Activated T-cell treated with anti-CD3 and anti-CD28 coated beads, Interleukin-2, amount 50 U/mL, for 24 hours (primary cell): ENCODE data around the gene TGIF2.
A peak's percentile ranks its signal among the peaks of the same experiment; 100 is the strongest.

Experiments
- DNase-seq: peaks from one replicate; pipeline ENCODE4 v3.0.0-alpha.2; 2020
- H3K27ac Mint-ChIP-seq: 2 replicates; pipeline ENCODE4 v1.8.0; 2020; ENCODE audit warnings: mild to moderate bottlenecking, mixed read lengths
- H3K27me3 Mint-ChIP-seq: 2 replicates; pipeline ENCODE4 v1.8.0; 2020; ENCODE audit warnings: mixed read lengths
- H3K36me3 Mint-ChIP-seq: 2 replicates; pipeline ENCODE4 v1.8.0; 2020; ENCODE audit warnings: low read depth, mixed read lengths
- H3K4me1 Mint-ChIP-seq: 2 replicates; pipeline ENCODE4 v1.8.0; 2020; ENCODE audit warnings: low read depth, mixed read lengths
- H3K4me3 Mint-ChIP-seq: 2 replicates; pipeline ENCODE4 v1.8.0; 2020; ENCODE audit warnings: mild to moderate bottlenecking, moderate library complexity, mixed read lengths
- H3K9me3 Mint-ChIP-seq: 2 replicates; pipeline ENCODE4 v1.8.0; 2020; ENCODE audit warnings: mixed read lengths

The TGIF2 gene

DNA sequence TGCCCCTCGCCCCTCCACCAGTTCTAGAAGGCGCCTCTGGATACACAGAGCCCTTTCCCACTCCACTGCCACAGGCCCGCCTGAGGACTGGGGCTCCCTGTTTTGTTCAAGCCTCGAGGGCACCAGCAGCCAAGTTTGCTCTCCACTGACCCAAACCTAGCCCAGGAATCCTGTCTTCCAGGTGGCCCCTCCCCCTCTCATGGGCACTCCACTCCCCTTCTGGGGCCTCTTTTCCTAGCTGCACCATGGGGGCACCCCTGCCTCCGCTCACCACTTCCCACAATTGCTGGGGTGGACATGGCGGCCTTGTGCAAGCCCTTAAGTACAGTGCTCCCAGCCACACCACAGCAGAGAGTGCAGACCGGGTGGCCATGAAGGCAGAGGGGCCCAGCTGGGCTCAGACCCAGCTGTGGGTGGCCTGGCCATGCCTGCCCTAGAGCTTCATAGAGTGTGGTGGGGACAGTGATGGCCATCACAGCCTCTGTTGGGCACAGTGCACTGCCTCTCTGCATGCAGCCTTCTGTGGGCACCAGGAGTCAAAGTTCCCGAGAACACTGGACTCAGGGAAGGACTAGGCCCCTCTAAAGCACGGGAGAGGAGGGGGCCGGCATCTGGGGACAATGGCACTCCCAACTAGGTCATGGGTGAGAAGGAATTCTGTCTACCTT, 30.7 kb upstream of the TGIF2 start:
- Mint-ChIP-seq H3K4me1 (peaks cover 1% of the 10 kb centered on the region), H3K4me3 (no peak overlapping the region)

DNA sequence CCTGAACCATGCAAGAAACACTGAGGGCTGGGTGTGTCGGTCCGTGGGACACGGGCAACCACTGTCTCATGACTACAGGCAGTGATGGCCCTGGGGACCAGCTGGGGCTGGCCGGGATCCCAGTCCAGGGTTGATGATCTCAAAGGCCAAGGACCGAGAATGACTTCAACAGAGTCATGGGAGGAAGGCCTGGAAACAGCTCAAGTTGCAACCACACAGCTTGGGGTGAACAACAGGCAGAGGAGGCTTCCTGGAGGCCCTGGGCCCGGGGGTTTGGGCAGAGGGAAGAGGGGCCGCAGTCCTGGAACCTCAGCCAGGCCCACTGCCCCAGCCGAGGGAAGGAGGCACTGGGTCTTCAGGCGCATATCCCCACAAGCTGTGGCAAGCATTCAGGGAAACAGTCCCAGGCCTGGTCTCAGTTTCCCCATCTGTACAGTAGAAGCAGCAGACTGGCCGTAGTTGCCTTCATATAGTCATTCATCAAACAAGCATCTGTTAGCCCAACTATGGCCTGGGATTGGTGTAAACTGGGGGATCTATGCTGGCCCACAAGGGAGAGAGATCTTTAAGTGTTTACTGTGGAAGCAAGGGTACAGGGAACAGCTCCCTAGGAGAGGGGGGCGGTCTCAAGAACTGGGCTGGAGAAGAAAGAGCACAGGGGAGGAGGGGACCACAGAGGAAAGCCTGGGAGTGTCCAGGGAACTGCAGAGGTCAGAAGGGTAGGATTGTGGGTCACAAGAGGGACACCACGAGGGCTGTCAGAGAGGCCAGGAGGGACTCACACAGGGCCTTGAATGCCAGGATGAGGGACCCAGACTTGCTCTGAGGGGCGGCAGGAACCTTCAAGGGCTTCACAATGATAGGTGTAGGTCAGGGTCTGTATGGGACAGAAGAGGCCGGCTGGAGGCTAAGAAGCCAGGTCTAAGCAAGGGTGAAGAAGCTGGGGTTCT, 29.9 kb upstream of the TGIF2 start:
- no peak for DNase-seq
- no peaks in the 10 kb centered on the region for H3K36me3 Mint-ChIP-seq
- H3K27ac Mint-ChIP-seq: no peak overlapping the region
- H3K9me3 Mint-ChIP-seq: no peaks in the 10 kb centered on the region
- H3K4me1 Mint-ChIP-seq: peaks cover 1% of the 10 kb centered on the region
- H3K4me3 Mint-ChIP-seq: no peak overlapping the region
- H3K27me3 Mint-ChIP-seq: peaks cover 4% of the 10 kb centered on the region

More for the DNA sequence above, 30.7 kb upstream of the TGIF2 start:
- H3K27ac Mint-ChIP-seq: no peak overlapping the region
- H3K27me3 Mint-ChIP-seq: peaks cover 4% of the 10 kb centered on the region
- no peak for DNase-seq
- H3K9me3 Mint-ChIP-seq: no peaks in the 10 kb centered on the region
- no peaks in the 10 kb centered on the region for H3K36me3 Mint-ChIP-seq

DNA sequence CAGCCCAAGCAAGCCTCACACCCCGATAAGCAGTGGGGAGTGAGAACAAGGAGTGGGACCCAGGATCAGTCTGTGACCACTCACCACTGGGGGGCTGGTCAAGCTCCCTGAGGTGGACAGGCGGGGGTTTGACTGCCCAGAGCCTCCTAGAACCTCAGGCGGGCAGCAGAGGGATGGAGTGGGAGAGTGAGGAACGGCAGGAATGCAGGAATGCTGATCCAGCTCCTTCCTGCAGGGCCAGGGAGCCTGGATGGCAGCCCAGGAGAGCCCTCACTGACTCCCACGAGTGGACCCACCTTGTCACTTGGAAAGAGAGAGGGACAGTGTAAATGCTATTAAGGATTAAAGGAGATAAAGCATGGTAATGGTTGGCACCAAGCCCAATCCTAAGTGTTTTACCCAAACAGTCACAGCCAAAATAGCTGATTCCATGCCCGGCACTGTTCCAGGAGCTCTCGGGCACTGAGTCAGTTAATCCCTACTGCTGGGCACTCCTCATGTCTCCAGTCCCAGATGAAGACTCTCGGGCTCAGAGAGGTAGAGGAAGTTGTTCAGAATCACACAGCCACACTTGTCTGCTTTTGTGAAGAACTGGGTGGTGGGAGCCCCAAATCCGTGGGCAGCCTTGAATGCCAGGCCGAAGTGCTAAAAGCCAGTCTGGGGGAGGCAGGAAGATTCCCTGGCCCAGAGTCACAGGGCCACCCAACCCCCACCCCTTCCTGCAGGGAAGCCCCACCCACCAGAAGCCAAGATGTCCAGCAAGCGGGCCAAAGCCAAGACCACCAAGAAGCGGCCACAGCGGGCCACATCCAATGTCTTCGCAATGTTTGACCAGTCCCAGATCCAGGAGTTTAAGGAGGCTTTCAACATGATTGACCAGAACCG, 29.0 kb upstream of the TGIF2 start:
- DNase-seq: no peak
- Mint-ChIP-seq H3K9me3 (no peaks in the 10 kb centered on the region), H3K4me3 (no peak overlapping the region), H3K27ac (no peak overlapping the region), H3K27me3 (peaks cover 4% of the 10 kb centered on the region), H3K36me3 (no peaks in the 10 kb centered on the region), H3K4me1 (peaks cover 1% of the 10 kb centered on the region)

DNA sequence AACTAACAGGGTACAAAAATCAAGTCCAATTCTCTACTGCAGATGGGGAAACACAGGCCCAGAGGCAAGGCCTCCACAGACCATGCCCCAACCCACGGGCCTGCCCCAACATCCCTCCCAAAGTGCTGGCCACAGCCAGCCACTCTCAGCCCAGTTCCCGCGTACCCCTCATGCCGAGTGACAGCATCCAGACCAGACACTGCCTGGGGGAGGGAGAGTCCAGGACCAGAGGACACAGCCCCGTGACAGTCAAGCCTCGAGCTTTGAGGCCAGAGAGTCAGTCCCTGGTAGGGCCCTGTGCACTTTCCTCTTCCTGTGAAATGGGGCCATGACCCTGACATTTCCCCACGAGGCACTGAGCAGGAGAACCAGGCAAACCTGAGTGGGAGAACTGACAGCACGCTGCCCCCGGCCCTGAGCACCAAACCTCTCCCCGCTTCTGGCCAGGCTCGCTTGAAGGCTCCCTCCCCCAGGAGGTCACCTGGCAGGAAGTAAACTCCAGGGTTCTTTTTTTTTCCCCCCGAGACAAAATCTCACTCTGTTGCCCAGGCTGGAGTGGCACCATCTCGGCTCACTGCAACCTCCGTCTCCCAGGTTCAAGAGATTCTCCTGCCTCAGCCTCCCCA, 27.2 kb upstream of the TGIF2 start:
- H3K27ac Mint-ChIP-seq: no peak overlapping the region
- no peaks in the 10 kb centered on the region for H3K36me3 Mint-ChIP-seq
- H3K4me3 Mint-ChIP-seq: no peak overlapping the region
- H3K9me3 Mint-ChIP-seq: no peaks in the 10 kb centered on the region
- no peak for DNase-seq
- H3K4me1 Mint-ChIP-seq: peaks cover 1% of the 10 kb centered on the region
- no peaks in the 10 kb centered on the region for H3K27me3 Mint-ChIP-seq

DNA sequence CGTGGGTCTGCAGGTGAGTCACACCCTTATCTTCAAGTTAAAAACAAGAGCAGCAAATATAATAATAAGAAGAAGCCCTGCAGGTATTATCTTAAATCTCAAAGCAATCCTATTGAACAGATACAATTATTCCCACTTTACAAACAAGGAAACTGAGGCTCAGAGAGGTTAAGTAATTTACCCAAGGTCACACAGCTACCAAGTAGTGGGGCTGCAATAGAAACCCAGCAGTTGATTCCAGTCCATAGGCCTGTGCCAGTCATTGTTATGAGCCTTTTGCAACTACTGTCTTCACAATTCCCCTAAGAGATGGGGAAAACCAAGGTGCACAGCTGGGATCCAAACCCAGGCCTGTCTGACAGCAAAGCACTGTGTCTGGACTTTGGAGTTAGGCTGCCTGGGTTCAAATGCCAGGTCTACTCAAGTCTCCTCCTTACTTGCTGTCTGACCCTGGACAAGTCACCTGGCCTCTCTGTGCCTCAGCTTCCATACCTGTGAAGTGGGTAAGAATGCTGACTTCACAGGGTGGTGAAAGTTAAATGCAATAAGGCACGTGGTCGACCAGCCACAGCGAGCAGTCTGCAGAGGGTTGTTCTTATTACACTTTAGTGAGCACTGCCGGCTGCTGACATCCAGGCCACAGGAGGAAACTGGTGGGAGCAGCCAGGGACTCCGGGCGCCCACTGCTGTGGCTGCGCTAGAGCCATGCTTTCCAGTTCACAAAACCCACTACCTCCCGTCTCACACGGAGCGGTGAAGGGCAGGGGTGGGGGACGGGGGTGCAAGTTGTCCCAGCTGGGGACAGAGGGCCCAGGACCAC, 26.0 kb upstream of the TGIF2 start:
- Mint-ChIP-seq H3K27ac (peak overlapping the region; percentile 26), H3K9me3 (no peaks in the 10 kb centered on the region), H3K36me3 (no peaks in the 10 kb centered on the region), H3K27me3 (no peaks in the 10 kb centered on the region), H3K4me3 (no peak overlapping the region), H3K4me1 (peaks cover 1% of the 10 kb centered on the region)
- DNase-seq: no peak

DNA sequence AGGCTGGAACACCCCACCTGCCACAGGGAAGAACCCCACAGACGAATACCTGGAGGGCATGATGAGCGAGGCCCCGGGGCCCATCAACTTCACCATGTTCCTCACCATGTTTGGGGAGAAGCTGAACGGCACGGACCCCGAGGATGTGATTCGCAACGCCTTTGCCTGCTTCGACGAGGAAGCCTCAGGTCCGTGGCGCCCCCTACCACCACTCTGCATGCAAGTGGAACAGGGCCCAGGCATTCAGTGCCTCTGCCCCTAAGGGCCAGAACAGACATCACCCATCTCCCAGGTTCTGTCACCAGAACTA, 25.4 kb upstream of the TGIF2 start:
- no peak for DNase-seq
- no peak overlapping the region for H3K4me3 Mint-ChIP-seq
- H3K4me1 Mint-ChIP-seq: peaks cover 1% of the 10 kb centered on the region
- no peaks in the 10 kb centered on the region for H3K27me3 Mint-ChIP-seq
- H3K36me3 Mint-ChIP-seq: no peaks in the 10 kb centered on the region
- H3K9me3 Mint-ChIP-seq: no peaks in the 10 kb centered on the region
- no peak overlapping the region for H3K27ac Mint-ChIP-seq

DNA sequence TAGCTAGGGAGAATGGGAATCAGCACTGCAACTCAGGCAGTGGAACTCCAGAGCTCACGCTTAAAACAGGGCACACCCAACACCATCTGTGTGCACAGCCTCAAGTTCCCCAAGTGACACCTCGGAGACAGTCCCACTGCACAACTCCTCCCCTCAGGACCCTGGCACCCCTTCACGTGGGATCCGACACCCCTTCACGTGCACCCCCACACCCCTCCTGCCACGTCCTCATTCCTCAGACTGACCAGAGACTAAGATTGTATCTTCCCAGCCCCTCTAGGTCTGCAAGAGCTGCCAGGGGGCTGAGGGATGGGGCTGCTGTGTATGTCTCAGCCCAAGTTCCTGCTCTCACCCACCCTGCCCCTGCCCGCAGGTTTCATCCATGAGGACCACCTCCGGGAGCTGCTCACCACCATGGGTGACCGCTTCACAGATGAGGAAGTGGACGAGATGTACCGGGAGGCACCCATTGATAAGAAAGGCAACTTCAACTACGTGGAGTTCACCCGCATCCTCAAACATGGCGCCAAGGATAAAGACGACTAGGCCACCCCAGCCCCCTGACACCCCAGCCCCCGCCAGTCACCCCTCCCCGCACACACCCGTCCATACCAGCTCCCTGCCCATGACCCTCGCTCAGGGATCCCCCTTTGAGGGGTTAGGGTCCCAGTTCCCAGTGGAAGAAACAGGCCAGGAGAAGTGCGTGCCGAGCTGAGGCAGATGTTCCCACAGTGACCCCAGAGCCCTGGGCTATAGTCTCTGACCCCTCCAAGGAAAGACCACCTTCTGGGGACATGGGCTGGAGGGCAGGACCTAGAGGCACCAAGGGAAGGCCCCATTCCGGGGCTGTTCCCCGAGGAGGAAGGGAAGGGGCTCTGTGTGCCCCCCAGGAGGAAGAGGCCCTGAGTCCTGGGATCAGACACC, 24.4 kb upstream of the TGIF2 start:
- H3K36me3 Mint-ChIP-seq: no peaks in the 10 kb centered on the region
- H3K27ac Mint-ChIP-seq: no peak overlapping the region
- peaks cover 1% of the 10 kb centered on the region for H3K4me1 Mint-ChIP-seq
- H3K9me3 Mint-ChIP-seq: no peaks in the 10 kb centered on the region
- no peaks in the 10 kb centered on the region for H3K27me3 Mint-ChIP-seq
- DNase-seq: no peak
- no peak overlapping the region for H3K4me3 Mint-ChIP-seq

DNA sequence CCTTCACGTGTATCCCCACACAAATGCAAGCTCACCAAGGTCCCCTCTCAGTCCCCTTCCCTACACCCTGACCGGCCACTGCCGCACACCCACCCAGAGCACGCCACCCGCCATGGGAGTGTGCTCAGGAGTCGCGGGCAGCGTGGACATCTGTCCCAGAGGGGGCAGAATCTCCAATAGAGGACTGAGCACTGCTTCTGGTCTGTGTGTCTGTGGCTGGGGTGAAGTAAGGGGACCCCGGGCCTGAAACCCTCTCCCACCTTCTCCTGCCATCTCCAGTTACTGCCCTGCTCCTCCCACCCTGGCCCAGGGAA, 23.8 kb upstream of the TGIF2 start:
- H3K9me3 Mint-ChIP-seq: no peaks in the 10 kb centered on the region
- H3K27ac Mint-ChIP-seq: no peak overlapping the region
- H3K4me3 Mint-ChIP-seq: no peak overlapping the region
- H3K27me3 Mint-ChIP-seq: no peaks in the 10 kb centered on the region
- DNase-seq: no peak
- H3K4me1 Mint-ChIP-seq: peaks cover 1% of the 10 kb centered on the region
- no peaks in the 10 kb centered on the region for H3K36me3 Mint-ChIP-seq

DNA sequence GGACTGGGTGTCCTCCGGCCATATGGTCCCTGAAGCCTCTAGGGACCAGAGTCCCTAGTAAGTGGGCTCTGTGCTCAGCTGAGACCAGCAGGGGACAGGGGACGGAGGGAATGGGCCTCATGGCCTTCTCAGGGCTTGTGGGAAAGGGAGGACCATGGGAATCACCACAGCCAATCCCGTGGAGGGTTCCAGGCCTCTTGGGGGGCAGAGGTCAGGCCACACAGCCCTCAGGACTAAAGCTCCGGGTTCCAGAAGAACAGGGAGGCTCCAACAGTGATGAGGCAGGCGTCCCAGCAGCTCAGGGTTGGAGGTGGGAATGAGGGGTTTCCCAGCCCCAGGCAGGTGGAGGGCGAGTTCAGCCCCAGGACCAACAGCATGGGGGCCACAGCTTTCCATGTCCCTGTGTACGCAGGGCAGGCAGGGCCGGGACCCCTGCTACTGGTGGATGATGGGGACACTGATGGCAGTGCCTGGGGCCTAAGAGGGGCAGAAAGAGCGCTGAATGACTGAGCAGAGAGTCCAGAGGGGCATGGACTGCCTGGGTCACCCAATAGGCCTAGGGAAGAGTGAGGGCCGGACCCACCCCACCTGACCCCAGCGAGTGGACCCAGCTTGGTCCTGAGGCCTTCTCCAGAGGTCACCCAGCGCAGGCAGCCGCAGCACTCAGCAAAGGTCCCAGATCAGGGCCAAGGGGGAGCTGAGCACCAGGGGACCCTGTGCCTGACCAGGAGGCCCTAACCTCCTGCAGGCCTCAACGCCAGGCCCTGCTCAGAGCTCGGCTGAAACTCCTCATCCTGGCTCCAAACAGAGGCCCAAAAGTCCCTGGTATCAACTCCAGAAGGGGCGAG, 23.2 kb upstream of the TGIF2 start:
- Mint-ChIP-seq H3K27ac (no peak overlapping the region), H3K36me3 (no peaks in the 10 kb centered on the region), H3K27me3 (no peaks in the 10 kb centered on the region), H3K4me3 (no peak overlapping the region), H3K9me3 (no peaks in the 10 kb centered on the region), H3K4me1 (peaks cover 1% of the 10 kb centered on the region)
- no peak for DNase-seq

DNA sequence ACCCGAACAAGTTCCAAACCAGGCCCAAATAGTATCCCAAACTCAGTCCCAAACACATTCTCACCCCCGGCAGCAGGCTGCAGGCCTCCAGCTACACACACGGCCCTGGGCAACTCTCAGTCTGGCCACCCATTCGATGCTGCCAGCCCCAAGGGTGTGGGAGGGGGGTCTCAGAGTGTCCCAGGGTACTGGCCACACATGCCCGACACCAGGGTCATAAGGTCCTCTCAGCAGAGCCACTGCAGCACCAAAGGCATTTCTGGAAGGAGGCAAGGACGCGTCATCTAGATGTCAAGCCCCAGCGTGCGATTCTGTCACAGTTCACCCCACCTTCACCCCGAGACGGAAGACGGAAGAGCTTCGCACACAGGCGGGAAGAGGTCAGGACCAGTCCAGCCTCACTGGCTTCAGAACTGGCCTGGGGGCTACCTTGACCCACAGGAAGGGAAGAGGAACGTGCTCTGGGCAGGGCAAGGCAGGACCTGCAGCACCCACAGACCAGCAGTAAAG, 22.6 kb upstream of the TGIF2 start:
- no peak overlapping the region for H3K4me3 Mint-ChIP-seq
- H3K36me3 Mint-ChIP-seq: no peaks in the 10 kb centered on the region
- no peak overlapping the region for H3K27ac Mint-ChIP-seq
- H3K27me3 Mint-ChIP-seq: no peaks in the 10 kb centered on the region
- peaks cover 1% of the 10 kb centered on the region for H3K4me1 Mint-ChIP-seq
- no peaks in the 10 kb centered on the region for H3K9me3 Mint-ChIP-seq
- DNase-seq: no peak

DNA sequence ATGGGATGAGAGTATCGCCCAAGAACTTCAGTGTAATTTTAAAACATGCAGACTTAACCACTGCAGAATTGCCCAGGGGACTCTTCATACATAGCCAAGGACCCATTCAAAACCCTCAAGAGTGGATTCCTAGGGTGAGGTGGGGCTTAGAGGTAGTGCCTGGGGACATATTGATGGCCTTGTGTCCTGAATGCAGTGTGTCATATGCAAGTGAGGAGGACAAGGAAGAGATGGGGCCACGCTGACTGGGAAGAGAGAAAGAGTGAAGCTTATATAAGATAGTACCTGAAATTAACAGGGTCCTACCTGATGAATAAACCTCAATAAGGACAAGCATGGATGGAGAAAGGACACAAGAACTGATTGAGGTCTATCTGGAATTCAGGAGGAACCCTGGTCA, 18.1 kb upstream of the TGIF2 start:
- H3K4me3 Mint-ChIP-seq: no peak overlapping the region
- H3K9me3 Mint-ChIP-seq: no peaks in the 10 kb centered on the region

DNA sequence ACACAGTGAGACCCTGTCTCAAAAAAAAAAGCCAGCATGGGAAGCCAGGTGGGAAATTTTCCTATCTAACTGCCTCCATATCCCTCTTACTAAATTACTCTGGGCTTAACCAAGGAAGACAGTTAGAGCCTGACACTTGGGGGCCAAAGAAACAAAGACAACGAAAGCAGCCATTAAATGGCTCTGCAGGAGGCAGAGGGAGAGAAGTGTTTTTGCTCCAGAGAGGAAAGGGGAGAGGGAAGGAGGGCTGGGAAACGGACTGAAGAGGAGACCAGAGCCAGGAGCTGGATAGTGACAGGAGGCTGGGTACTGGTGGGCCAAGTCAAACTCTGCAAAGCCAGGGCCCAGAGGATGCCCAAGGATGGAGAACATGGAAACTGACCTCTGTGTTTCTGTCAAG, 10.7 kb upstream of the TGIF2 start:
- peaks cover 3% of the 10 kb centered on the region for H3K4me1 Mint-ChIP-seq
- DNase-seq: no peak
- peaks cover 3% of the 10 kb centered on the region for H3K36me3 Mint-ChIP-seq
- H3K27ac Mint-ChIP-seq: no peak overlapping the region
- H3K4me3 Mint-ChIP-seq: no peak overlapping the region
- H3K9me3 Mint-ChIP-seq: peaks cover 5% of the 10 kb centered on the region
- H3K27me3 Mint-ChIP-seq: no peaks in the 10 kb centered on the region

More for the DNA sequence above, 18.1 kb upstream of the TGIF2 start:
- H3K36me3 Mint-ChIP-seq: no peaks in the 10 kb centered on the region
- DNase-seq: no peak
- H3K4me1 Mint-ChIP-seq: peaks cover 8% of the 10 kb centered on the region
- H3K27me3 Mint-ChIP-seq: no peaks in the 10 kb centered on the region
- no peak overlapping the region for H3K27ac Mint-ChIP-seq
